Stimulated activated CD4-positive, alpha-beta T cell treated with anti-CD3 and anti-CD28 coated beads, Interleukin-1b, Interleukin-23, amount 100 ng/mL, for 4 hours (primary cell): ENCODE data around the gene MED13L.

Experiments used
- DNase-seq, 2 donors: peaks; one replicate each; pipeline ENCODE4 v3.0.0-alpha.2; 2020; ENCODE audit warnings: low read depth in 2 of 2

The MED13L gene

GRCh38 chr12:115973968-115974724, 303.3 kb downstream of the MED13L start:
- no peak for DNase-seq

GRCh38 chr12:115973066-115973465, 304.4 kb downstream of the MED13L start:
- no peak for DNase-seq

- no peak for DNase-seq
Observed at GRCh38 chr12:115972241-115972640, 305.3 kb downstream of the MED13L start.

GRCh38 chr12:115968211-115968610, 309.3 kb downstream of the MED13L start:
- DNase-seq: no peak

GRCh38 chr12:115966376-115966775, 311.1 kb downstream of the MED13L start:
- DNase-seq: no peak

GRCh38 chr12:115964626-115965025, 312.9 kb downstream of the MED13L start:
- no peak for DNase-seq

GRCh38 chr12:115964214-115964613, 313.3 kb downstream of the MED13L start:
- DNase-seq: no peak

GRCh38 chr12:115962216-115962615, 315.3 kb downstream of the MED13L start:
- DNase-seq: no peak

GRCh38 chr12:115960868-115961802, 316.4 kb downstream of the MED13L start:
- DNase-seq: no peak

GRCh38 chr12:115957686-115958290, 319.7 kb downstream of the MED13L start:
- no peak for DNase-seq

GRCh38 chr12:115956659-115957058, 320.8 kb downstream of the MED13L start:
- no peak for DNase-seq

- no peak for DNase-seq
Observed at GRCh38 chr12:115956236-115956635, 321.3 kb downstream of the MED13L start.

- no peak for DNase-seq
Observed at GRCh38 chr12:115953450-115953849, 324.0 kb downstream of the MED13L start.

- DNase-seq: no peak
Observed at GRCh38 chr12:115953031-115953430, 324.5 kb downstream of the MED13L start.

GRCh38 chr12:115950959-115951358, 326.5 kb downstream of the MED13L start:
- no peak for DNase-seq

GRCh38 chr12:115949675-115950074, 327.8 kb downstream of the MED13L start:
- DNase-seq: no peak

- no peak for DNase-seq
Observed at GRCh38 chr12:115947696-115948062, 329.8 kb downstream of the MED13L start.

GRCh38 chr12:115946867-115947695, 330.4 kb downstream of the MED13L start:
- no peak for DNase-seq

- DNase-seq: no peak
Observed at GRCh38 chr12:115946092-115946491, 331.4 kb downstream of the MED13L start.

- no peak for DNase-seq
Observed at GRCh38 chr12:115945491-115945885, 332.0 kb downstream of the MED13L start.

- no peak for DNase-seq
Observed at GRCh38 chr12:115944837-115945490, 332.5 kb downstream of the MED13L start.
